GM12878 (cell line): ENCODE data around the gene CYS1. TPM values are rescaled to one million over a fixed set of nuclear protein-coding genes. Genes with fewer than 3 reads are reported as not detected.

Experiments
- ATF2 ChIP-seq: IDR thresholded peaks from 2 replicates; pipeline ENCODE4 v1.6.1; 2012; ENCODE audit warnings: low read length, inconsistent platforms
- BHLHE40 ChIP-seq, 2 experiments: fragments of 450-650 bp in 1 of 2; IDR thresholded peaks; 2 replicates each; pipeline ENCODE4 v1.6.1; 2011 to 2017; ENCODE audit warnings: low read depth in 2 of 2, borderline replicate concordance in 1 of 2, improper control_type of control experiment in 1 of 2, low read length in 1 of 2, mild to moderate bottlenecking in 1 of 2
- CEBPB ChIP-seq, 2 experiments: fragments of 150-350 bp in 1 of 2; IDR thresholded peaks; 2 replicates each; pipeline ENCODE4 v1.6.1; 2012 to 2014; ENCODE audit warnings: low read depth in 2 of 2, low read length in 2 of 2, borderline replicate concordance in 1 of 2, inconsistent platforms in 1 of 2
- CHD1 ChIP-seq: IDR thresholded peaks from 2 replicates; pipeline ENCODE4 v1.6.1; 2012; ENCODE audit warnings: low read depth, low read length, improper control_type of control experiment
- CHD2 ChIP-seq: IDR thresholded peaks from 2 replicates; pipeline ENCODE4 v1.6.1; 2011; ENCODE audit warnings: low read depth, low read length, improper control_type of control experiment, borderline replicate concordance
- JUNB ChIP-seq: IDR thresholded peaks from 2 replicates; pipeline ENCODE4 v1.6.1; 2016; ENCODE audit warnings: antibody characterized with exemption, mild to moderate bottlenecking
- MEF2B ChIP-seq: fragments of 450-650 bp; IDR thresholded peaks from 2 replicates; pipeline ENCODE4 v1.6.1; 2018; ENCODE audit warnings: mild to moderate bottlenecking, moderate library complexity; ENCODE audit not compliant: partially characterized antibody, poor library complexity, severe bottlenecking
- NKRF ChIP-seq: fragments of 450-650 bp; conservative IDR thresholded peaks from 2 replicates; pipeline ENCODE4 v1.6.1; 2017; ENCODE audit warnings: mild to moderate bottlenecking, moderate library complexity
- SIN3A ChIP-seq: IDR thresholded peaks from 2 replicates; pipeline ENCODE4 v1.6.1; 2012; ENCODE audit warnings: low read depth, low read length, improper control_type of control experiment
- TARDBP ChIP-seq: IDR thresholded peaks from 2 replicates; pipeline ENCODE4 v1.6.1; 2016; ENCODE audit warnings: borderline replicate concordance
- TBL1XR1 ChIP-seq: IDR thresholded peaks from 2 replicates; pipeline ENCODE4 v1.6.1; 2012; ENCODE audit warnings: low read depth, low read length, improper control_type of control experiment
- ZNF24 ChIP-seq: fragments of 450-650 bp; IDR thresholded peaks from 2 replicates; pipeline ENCODE4 v1.6.1; 2017; ENCODE audit warnings: antibody characterized with exemption, mild to moderate bottlenecking
- polyA plus RNA-seq, 11 experiments: library from polyadenylated mRNA; depleted of rRNA in 4 of 11; unstranded in 6 of 11; stranded (reverse) in 5 of 11; fragments of >200 nt; fragmentation: Nextera tagmentation in 4 of 11; fragmentation: Illumina TruSeq in 1 of 11; extraction: Ambion mirVana in 4 of 11; extraction: Trizol in 1 of 11; gene quantifications; 1 replicate in 1 of 11; 2 replicates in 10 of 11; pipeline versions ENCODE4 v1.2.1 to v1.2.3, GENCODE V29; 2011 to 2016; ENCODE audit warnings: inconsistent platforms in 2 of 11, missing spikeins in 2 of 11, low read depth in 1 of 11
- total RNA-seq, 4 experiments: library from RNA; depleted of rRNA in 3 of 4; stranded (reverse); fragments of >200 nt in 3 of 4; fragmentation: Illumina TruSeq in 1 of 4; extraction: Trizol in 1 of 4; gene quantifications; 2 replicates each; pipeline versions ENCODE4 v1.2.1 to v1.2.3, GENCODE V29; 2013 to 2021
- TF ChIP-seq, protein P1 (sequence below): fragments of 150-350 bp; IDR thresholded peaks from 2 replicates; pipeline ENCODE4 v1.6.1; 2014; ENCODE audit warnings: mild to moderate bottlenecking, low read depth, low read length
- TF ChIP-seq, protein P2 (sequence below): IDR thresholded peaks from 2 replicates; pipeline ENCODE4 v1.6.1; 2011; ENCODE audit warnings: borderline replicate concordance, low read depth, mild to moderate bottlenecking, moderate library complexity, low read length; ENCODE audit not compliant: insufficient read depth, poor library complexity, severe bottlenecking
- TF ChIP-seq, protein P3 (sequence below): IDR thresholded peaks from 2 replicates; pipeline ENCODE4 v1.6.1; 2012; ENCODE audit warnings: low read depth, low read length, improper control_type of control experiment
- TF ChIP-seq, protein P4 (sequence below): IDR thresholded peaks from 2 replicates; pipeline ENCODE4 v1.6.1; 2011; ENCODE audit warnings: low read depth, mild to moderate bottlenecking, low read length, moderate library complexity, borderline replicate concordance; ENCODE audit errors: extremely low read depth
- TF ChIP-seq, protein P5 (sequence below): fragments of 450-650 bp; IDR thresholded peaks from 2 replicates; pipeline ENCODE4 v1.6.1; 2017; ENCODE audit warnings: mild to moderate bottlenecking, moderate library complexity

The CYS1 gene
- total and polyA plus RNA-seq, 10 of the 15 experiments (the other 5 are each of a cell fraction or from before 2014, with no cell fraction given) = 0.35 to 6.4 (median 2.5) TPM

DNA sequence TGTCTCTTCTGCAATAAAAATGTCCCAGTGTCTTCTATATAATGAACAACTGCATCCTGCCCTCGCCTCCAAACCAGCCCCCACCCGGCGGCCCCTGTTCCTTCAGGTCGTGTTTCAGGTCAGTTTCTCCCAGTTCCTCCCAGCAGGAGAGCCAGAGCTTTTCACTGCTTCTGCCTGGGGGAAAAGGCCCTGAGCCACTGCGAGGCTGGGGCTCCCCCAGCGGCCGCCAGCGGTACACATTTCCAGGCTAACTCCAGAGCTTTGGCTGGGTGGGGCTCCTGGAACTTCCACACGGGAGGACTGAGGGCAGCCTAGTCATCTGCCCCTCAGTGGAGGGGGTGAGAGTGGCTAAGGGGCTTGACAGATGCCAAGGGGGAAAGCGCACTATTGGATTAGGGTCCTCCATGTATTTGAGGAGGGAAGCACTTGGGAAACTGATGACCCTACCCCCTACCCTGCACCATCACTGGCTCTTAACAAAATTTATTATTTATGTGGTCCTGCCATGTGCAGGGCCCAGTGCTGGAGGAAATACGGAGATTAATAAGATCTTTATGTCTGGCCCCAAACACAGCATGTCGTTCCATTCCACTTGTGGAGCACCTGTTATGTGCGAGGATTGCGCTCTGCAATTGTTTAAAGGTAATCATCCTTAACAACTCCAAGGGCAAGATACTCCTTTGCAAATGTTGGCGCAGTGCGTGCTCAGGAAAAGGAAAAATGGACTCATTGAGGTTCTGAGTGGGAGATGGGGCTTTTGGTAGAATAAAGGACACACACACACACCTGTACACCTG lies 17.3 kb upstream of the CYS1 start (continued):
- TF ChIP-seq BHLHE40 (IDR thresholded peaks at IDR 0.05; ENCODE audit: borderline replicate concordance in 1 of 2, low read depth in 2 of 2, low read length in 1 of 2) (peak in 1 of 2 experiments; percentile 36; a peak in 1 of 4 replicates), SIN3A (no peak), ZNF24 (no peak), TARDBP (no peak), NKRF (no peak), ATF2 (no peak), CEBPB (IDR thresholded peaks at IDR 0.05; ENCODE audit: borderline replicate concordance in 1 of 2, low read depth in 2 of 2, low read length in 2 of 2) (no peak), CHD2 (no peak), TBL1XR1 (no peak), CHD1 (no peak), MEF2B (no peak), JUNB (no peak)
- TF ChIP-seq, protein P1, sequence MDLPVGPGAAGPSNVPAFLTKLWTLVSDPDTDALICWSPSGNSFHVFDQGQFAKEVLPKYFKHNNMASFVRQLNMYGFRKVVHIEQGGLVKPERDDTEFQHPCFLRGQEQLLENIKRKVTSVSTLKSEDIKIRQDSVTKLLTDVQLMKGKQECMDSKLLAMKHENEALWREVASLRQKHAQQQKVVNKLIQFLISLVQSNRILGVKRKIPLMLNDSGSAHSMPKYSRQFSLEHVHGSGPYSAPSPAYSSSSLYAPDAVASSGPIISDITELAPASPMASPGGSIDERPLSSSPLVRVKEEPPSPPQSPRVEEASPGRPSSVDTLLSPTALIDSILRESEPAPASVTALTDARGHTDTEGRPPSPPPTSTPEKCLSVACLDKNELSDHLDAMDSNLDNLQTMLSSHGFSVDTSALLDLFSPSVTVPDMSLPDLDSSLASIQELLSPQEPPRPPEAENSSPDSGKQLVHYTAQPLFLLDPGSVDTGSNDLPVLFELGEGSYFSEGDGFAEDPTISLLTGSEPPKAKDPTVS = no peak
- TF ChIP-seq, protein P2, sequence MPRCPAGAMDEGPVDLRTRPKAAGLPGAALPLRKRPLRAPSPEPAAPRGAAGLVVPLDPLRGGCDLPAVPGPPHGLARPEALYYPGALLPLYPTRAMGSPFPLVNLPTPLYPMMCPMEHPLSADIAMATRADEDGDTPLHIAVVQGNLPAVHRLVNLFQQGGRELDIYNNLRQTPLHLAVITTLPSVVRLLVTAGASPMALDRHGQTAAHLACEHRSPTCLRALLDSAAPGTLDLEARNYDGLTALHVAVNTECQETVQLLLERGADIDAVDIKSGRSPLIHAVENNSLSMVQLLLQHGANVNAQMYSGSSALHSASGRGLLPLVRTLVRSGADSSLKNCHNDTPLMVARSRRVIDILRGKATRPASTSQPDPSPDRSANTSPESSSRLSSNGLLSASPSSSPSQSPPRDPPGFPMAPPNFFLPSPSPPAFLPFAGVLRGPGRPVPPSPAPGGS = no peak
- TF ChIP-seq, protein P3, sequence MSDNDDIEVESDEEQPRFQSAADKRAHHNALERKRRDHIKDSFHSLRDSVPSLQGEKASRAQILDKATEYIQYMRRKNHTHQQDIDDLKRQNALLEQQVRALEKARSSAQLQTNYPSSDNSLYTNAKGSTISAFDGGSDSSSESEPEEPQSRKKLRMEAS = no peak
- TF ChIP-seq, protein P4, sequence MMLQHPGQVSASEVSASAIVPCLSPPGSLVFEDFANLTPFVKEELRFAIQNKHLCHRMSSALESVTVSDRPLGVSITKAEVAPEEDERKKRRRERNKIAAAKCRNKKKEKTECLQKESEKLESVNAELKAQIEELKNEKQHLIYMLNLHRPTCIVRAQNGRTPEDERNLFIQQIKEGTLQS = no peak
- TF ChIP-seq, protein P5, sequence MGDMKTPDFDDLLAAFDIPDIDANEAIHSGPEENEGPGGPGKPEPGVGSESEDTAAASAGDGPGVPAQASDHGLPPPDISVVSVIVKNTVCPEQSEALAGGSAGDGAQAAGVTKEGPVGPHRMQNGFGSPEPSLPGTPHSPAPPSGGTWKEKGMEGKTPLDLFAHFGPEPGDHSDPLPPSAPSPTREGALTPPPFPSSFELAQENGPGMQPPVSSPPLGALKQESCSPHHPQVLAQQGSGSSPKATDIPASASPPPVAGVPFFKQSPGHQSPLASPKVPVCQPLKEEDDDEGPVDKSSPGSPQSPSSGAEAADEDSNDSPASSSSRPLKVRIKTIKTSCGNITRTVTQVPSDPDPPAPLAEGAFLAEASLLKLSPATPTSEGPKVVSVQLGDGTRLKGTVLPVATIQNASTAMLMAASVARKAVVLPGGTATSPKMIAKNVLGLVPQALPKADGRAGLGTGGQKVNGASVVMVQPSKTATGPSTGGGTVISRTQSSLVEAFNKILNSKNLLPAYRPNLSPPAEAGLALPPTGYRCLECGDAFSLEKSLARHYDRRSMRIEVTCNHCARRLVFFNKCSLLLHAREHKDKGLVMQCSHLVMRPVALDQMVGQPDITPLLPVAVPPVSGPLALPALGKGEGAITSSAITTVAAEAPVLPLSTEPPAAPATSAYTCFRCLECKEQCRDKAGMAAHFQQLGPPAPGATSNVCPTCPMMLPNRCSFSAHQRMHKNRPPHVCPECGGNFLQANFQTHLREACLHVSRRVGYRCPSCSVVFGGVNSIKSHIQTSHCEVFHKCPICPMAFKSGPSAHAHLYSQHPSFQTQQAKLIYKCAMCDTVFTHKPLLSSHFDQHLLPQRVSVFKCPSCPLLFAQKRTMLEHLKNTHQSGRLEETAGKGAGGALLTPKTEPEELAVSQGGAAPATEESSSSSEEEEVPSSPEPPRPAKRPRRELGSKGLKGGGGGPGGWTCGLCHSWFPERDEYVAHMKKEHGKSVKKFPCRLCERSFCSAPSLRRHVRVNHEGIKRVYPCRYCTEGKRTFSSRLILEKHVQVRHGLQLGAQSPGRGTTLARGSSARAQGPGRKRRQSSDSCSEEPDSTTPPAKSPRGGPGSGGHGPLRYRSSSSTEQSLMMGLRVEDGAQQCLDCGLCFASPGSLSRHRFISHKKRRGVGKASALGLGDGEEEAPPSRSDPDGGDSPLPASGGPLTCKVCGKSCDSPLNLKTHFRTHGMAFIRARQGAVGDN = no peak
